HCT116 (cell line): ENCODE data around the gene RPAP3. TPM values are rescaled to one million over a fixed set of nuclear protein-coding genes. Genes with fewer than 3 reads are reported as not detected.
A peak's percentile ranks its signal among the peaks of the same experiment; 100 is the strongest.

Source experiments
- ATAC-seq: fragments of 200-7000 bp; cut with Tn5 transposase; 2 replicates; pipeline ENCODE4 v1.9.1; 2020; ENCODE audit warnings: mild to moderate bottlenecking, moderate library complexity
- BruUV-seq: library from RNA; stranded (reverse); fragments of 400-500 nt; replicated peaks from 2 replicates; lab custom pipeline; 2021; lab: Mats Ljungman, UMichigan
- CTCF ChIA-PET: fragments of 300-600 bp; sonication (Branson Sonifier 250); formaldehyde crosslinking; loops from one replicate; lab custom pipeline; 2021; ENCODE audit warnings: antibody characterized with exemption; lab: Charles Lee
- POLR2A ChIA-PET: fragments of 300-600, 350-600 bp; sonication (Branson Sonifier 250); formaldehyde crosslinking; loops from one replicate; lab custom pipeline; 2021; ENCODE audit warnings: antibody characterized with exemption; lab: Charles Lee
- RAD21 ChIA-PET, 2 experiments: fragments of 300-600 bp; sonication (Branson Sonifier 250); formaldehyde crosslinking; loops; one replicate each; lab custom pipeline; 2023; ENCODE audit warnings: low total read pairs in 2 of 2; ENCODE audit not compliant: uncharacterized antibody in 2 of 2, unreplicated experiment in 2 of 2, low non-redundant PET in 1 of 2; lab: Charles Lee
- DNase-seq: peaks from one replicate; pipeline ENCODE4 v3.0.0-alpha.2; 2010; ENCODE audit warnings: low read depth, low spot score
- H2AFZ ChIP-seq: fragments of 200-600 bp; shearing (Covaris generic), sonication (generic); 2 replicates; pipeline ENCODE4 v1.6.1; 2017; ENCODE audit warnings: low read depth, mixed run types, mixed read lengths, antibody characterized with exemption, low read length; ENCODE audit not compliant: poor library complexity, severe bottlenecking
- H3K27ac ChIP-seq: 2 replicates; pipeline ENCODE4 v1.5.1; 2012; ENCODE audit warnings: low read depth, low read length
- H3K27me3 ChIP-seq: fragments of 200-600 bp; sonication (generic); 2 replicates; pipeline ENCODE4 v1.6.1; 2016; ENCODE audit warnings: mixed run types, low read length, mixed read lengths; ENCODE audit not compliant: insufficient read depth
- H3K36me3 ChIP-seq, 2 experiments: fragments of 200-500 bp in 1 of 2; fragments of 200-600 bp in 1 of 2; sonication (Bioruptor generic) in 1 of 2; sonication (generic) in 1 of 2; 2 replicates each; pipeline versions ENCODE4 v1.5.1 to v1.6.1; 2014 to 2016; ENCODE audit warnings: low read length in 2 of 2, inconsistent platforms in 1 of 2, mixed read lengths in 1 of 2, mixed run types in 1 of 2; ENCODE audit not compliant: insufficient read depth in 2 of 2, control insufficient read depth in 1 of 2
- H3K4me1 ChIP-seq, 2 experiments: fragments of 200-600 bp in 1 of 2; sonication (generic) in 1 of 2; 2 replicates each; pipeline versions ENCODE4 v1.5.1 to v1.6.1; 2012 to 2017; ENCODE audit warnings: low read length in 2 of 2, inconsistent platforms in 1 of 2, mild to moderate bottlenecking in 1 of 2, mixed read lengths in 1 of 2, mixed run types in 1 of 2, moderate library complexity in 1 of 2; ENCODE audit not compliant: insufficient read depth in 2 of 2, control insufficient read depth in 1 of 2
- H3K4me2 ChIP-seq: fragments of 200-600 bp; sonication (generic); 2 replicates; pipeline ENCODE4 v1.6.1; 2017; ENCODE audit warnings: mixed run types, low read length, mixed read lengths
- H3K4me3 ChIP-seq, 2 experiments: fragments of 200-600 bp in 1 of 2; sonication (generic) in 1 of 2; replicated peaks in 1 of 2; 2 replicates each; pipeline ENCODE4 v1.5.1; 2011 to 2016; ENCODE audit warnings: low read length in 2 of 2, control low read depth in 1 of 2, low read depth in 1 of 2, mild to moderate bottlenecking in 1 of 2, mixed read lengths in 1 of 2, mixed run types in 1 of 2
- H3K79me2 ChIP-seq: fragments of 200-600 bp; sonication (generic); 2 replicates; pipeline ENCODE4 v1.6.1; 2017; ENCODE audit warnings: mild to moderate bottlenecking, mixed run types, low read length, moderate library complexity, mixed read lengths; ENCODE audit not compliant: insufficient read depth
- H3K9ac ChIP-seq: fragments of 200-600 bp; sonication (generic); 2 replicates; pipeline ENCODE4 v1.6.1; 2016; ENCODE audit warnings: low read length, mixed read lengths
- H3K9me2 ChIP-seq: fragments of 200-600 bp; sonication (generic), shearing (Covaris generic); 2 replicates; pipeline ENCODE4 v1.6.1; 2017; ENCODE audit warnings: mixed run types, mild to moderate bottlenecking, moderate library complexity; ENCODE audit not compliant: insufficient read depth
- H3K9me3 ChIP-seq, 2 experiments: fragments of 200-500 bp in 1 of 2; fragments of 200-600 bp in 1 of 2; sonication (Bioruptor generic) in 1 of 2; sonication (generic) in 1 of 2; 2 replicates each; pipeline ENCODE4 v1.6.1; 2014 to 2017; ENCODE audit warnings: low read length in 2 of 2, mixed read lengths in 2 of 2, inconsistent platforms in 1 of 2, low read depth in 1 of 2, mild to moderate bottlenecking in 1 of 2, mixed run types in 1 of 2, moderate library complexity in 1 of 2; ENCODE audit not compliant: control insufficient read depth in 1 of 2, insufficient read depth in 1 of 2
- H4K20me1 ChIP-seq: fragments of 200-600 bp; sonication (generic), shearing (Covaris generic); 2 replicates; pipeline ENCODE4 v1.6.1; 2017; ENCODE audit warnings: mixed run types, mild to moderate bottlenecking, moderate library complexity; ENCODE audit not compliant: insufficient read depth
- CEBPB ChIP-seq: IDR thresholded peaks from 2 replicates; pipeline ENCODE4 v1.6.1; 2012; ENCODE audit warnings: low read depth
- EGR1 ChIP-seq: IDR thresholded peaks from 2 replicates; pipeline ENCODE4 v1.6.1; 2012; ENCODE audit warnings: low read depth
- ELF1 ChIP-seq: IDR thresholded peaks from 2 replicates; pipeline ENCODE4 v1.6.1; 2012; ENCODE audit warnings: low read depth, borderline replicate concordance
- EZH2 ChIP-seq: fragments of 200-600 bp; sonication (generic); IDR thresholded peaks from 2 replicates; pipeline ENCODE4 v1.6.1; 2017; ENCODE audit warnings: antibody characterized with exemption, mixed run types
- EZH2phosphoT487 ChIP-seq: fragments of 200-600 bp; IDR thresholded peaks from 2 replicates; pipeline ENCODE4 v1.6.1; 2018; ENCODE audit warnings: antibody characterized with exemption, borderline replicate concordance
- FOSL1 ChIP-seq: IDR thresholded peaks from 2 replicates; pipeline ENCODE4 v1.6.1; 2012; ENCODE audit warnings: low read depth
- JUND ChIP-seq: IDR thresholded peaks from 2 replicates; pipeline ENCODE4 v1.6.1; 2012
- RAD21 ChIP-seq: IDR thresholded peaks from 2 replicates; pipeline ENCODE4 v1.6.1; 2012; ENCODE audit warnings: low read depth, mild to moderate bottlenecking
- SIN3A ChIP-seq: IDR thresholded peaks from 2 replicates; pipeline ENCODE4 v1.6.1; 2012; ENCODE audit warnings: low read depth
- SP1 ChIP-seq: IDR thresholded peaks from 2 replicates; pipeline ENCODE4 v1.6.1; 2012; ENCODE audit warnings: low read depth
- ZFX ChIP-seq: fragments of 450-650 bp; IDR thresholded peaks from 2 replicates; pipeline ENCODE4 v1.6.1; 2017
- ZNF274 ChIP-seq: fragments of 200-500 bp; sonication (Bioruptor generic); IDR thresholded peaks from 2 replicates; pipeline ENCODE4 v1.6.1; 2014; ENCODE audit warnings: mild to moderate bottlenecking, low read depth, low read length, inconsistent platforms
- intact Hi-C: fragments of 100-400 bp; cut with micrococcal nuclease; formaldehyde crosslinking; loops from 2 replicates; pipeline ENCODE4 v1.10.0; 2022
- total RNA-seq: library from RNA; stranded (reverse); gene quantifications from one replicate; pipeline ENCODE4 v1.2.1, GENCODE V29; 2021; ENCODE audit not compliant: unreplicated experiment
- TF ChIP-seq, protein P1 (sequence below), 3 experiments: fragments of 200-600 bp in 1 of 3; sonication (generic) in 1 of 3; IDR thresholded peaks in 2 of 3; conservative IDR thresholded peaks in 1 of 3; 2 replicates each; pipeline ENCODE4 v1.5.1; 2012 to 2017; ENCODE audit warnings: low read depth in 2 of 3, low read length in 2 of 3, antibody characterized with exemption in 1 of 3, borderline replicate concordance in 1 of 3, control low read depth in 1 of 3, mild to moderate bottlenecking in 1 of 3, mixed read lengths in 1 of 3, mixed run types in 1 of 3, moderate library complexity in 1 of 3; ENCODE audit not compliant: insufficient read depth in 1 of 3
- TF ChIP-seq, protein P2 (sequence below): IDR thresholded peaks from 2 replicates; pipeline ENCODE4 v1.6.1; 2012

The RPAP3 gene
- total RNA-seq, 1 experiment from 2014 or later, result 48.3 TPM

DNA sequence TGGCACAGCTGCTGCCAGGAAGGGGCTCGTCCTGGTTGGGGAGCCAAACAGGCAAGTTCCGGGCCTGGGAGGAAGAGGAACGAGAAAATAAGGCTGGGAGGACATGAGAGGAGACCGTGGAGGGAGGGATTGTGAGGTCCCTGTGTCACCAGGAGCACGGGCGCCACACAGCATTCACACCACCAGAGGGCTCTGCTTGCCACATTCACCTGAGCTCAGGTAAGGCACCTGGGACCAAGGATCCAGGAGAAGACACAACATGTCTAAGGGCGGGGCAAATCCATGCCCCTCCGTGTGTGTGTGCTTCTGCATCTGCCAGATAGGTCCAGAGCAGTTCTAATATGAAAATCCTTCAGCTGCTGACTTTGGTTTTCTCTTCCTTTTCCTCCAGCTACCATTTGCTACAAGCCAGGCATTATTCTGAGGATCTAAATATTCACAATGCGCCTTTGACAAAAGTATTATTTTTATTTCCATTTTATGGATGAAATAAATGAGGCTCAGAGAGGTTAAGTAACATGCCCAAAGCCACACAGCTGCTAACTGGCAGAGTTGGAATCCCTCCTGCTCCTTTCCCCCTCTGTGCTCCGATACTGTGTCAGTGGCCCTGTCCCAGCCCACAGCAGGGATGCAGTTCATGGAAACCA is 38.3 kb upstream of the RPAP3 start:
- ATAC-seq (peak; percentile 90), DNase-seq (peak; percentile 75)
- intact Hi-C loops, result loop anchor here (1.0 kb wide), 3 partner anchors 23 to 94 kb away; no protein-coding TSS in a partner anchor
- H3K9me3 ChIP-seq, result no peaks in the 10 kb centered on the region
- no TSS peak for BruUV-seq
- POLR2A ChIA-PET, result interaction anchor here (1.0 to 1.5 kb wide), 4 partner anchors 19 to 94 kb away, joined by 3 to 7 read pairs (median 5); partner anchors contain the start of gene SLC48A1
- H3K79me2 ChIP-seq, result no peaks in the 10 kb centered on the region
- H3K36me3 ChIP-seq, result no peaks in the 10 kb centered on the region
- H3K4me2 ChIP-seq, result peak overlapping the region; percentile 55
- H3K4me3 ChIP-seq, result no peak overlapping the region
- RAD21 ChIA-PET, result interaction anchor here (0.5 to 5.5 kb wide), 11 partner anchors 14 to 94 kb away, joined by 3 to 61 read pairs (median 6); no protein-coding TSS in a partner anchor
- CTCF ChIA-PET, result interaction anchor here (0.6 to 6.2 kb wide), 16 partner anchors 12 to 1275 kb away, joined by 3 to 197 read pairs (median 6); partner anchors contain the start of genes RAPGEF3 and SLC48A1
- H2AFZ ChIP-seq, result peak overlapping the region; percentile 41
- TF ChIP-seq FOSL1, result no peak
- TF ChIP-seq RAD21, result peak; percentile 94
- TF ChIP-seq, protein P1, sequence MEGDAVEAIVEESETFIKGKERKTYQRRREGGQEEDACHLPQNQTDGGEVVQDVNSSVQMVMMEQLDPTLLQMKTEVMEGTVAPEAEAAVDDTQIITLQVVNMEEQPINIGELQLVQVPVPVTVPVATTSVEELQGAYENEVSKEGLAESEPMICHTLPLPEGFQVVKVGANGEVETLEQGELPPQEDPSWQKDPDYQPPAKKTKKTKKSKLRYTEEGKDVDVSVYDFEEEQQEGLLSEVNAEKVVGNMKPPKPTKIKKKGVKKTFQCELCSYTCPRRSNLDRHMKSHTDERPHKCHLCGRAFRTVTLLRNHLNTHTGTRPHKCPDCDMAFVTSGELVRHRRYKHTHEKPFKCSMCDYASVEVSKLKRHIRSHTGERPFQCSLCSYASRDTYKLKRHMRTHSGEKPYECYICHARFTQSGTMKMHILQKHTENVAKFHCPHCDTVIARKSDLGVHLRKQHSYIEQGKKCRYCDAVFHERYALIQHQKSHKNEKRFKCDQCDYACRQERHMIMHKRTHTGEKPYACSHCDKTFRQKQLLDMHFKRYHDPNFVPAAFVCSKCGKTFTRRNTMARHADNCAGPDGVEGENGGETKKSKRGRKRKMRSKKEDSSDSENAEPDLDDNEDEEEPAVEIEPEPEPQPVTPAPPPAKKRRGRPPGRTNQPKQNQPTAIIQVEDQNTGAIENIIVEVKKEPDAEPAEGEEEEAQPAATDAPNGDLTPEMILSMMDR (IDR thresholded peaks at IDR 0.05 in 2 of 3, conservative IDR thresholded peaks at IDR 0.05 in 1 of 3; ENCODE audit: borderline replicate concordance in 1 of 3, insufficient read depth in 1 of 3, low read depth in 2 of 3, low read length in 2 of 3), result peak; percentile 79 to 95 (median 87)
- H3K9ac ChIP-seq, result no peak overlapping the region
- H3K27ac ChIP-seq, result no peak overlapping the region; the same call in 1 of the 2 replicates
- no peaks in the 10 kb centered on the region for H3K9me2 ChIP-seq
- no peaks in the 10 kb centered on the region for H3K27me3 ChIP-seq
- no peaks in the 10 kb centered on the region for H4K20me1 ChIP-seq
- H3K4me1 ChIP-seq, result peaks cover 24 to 37% of the 10 kb centered on the region in 2 experiments

DNA sequence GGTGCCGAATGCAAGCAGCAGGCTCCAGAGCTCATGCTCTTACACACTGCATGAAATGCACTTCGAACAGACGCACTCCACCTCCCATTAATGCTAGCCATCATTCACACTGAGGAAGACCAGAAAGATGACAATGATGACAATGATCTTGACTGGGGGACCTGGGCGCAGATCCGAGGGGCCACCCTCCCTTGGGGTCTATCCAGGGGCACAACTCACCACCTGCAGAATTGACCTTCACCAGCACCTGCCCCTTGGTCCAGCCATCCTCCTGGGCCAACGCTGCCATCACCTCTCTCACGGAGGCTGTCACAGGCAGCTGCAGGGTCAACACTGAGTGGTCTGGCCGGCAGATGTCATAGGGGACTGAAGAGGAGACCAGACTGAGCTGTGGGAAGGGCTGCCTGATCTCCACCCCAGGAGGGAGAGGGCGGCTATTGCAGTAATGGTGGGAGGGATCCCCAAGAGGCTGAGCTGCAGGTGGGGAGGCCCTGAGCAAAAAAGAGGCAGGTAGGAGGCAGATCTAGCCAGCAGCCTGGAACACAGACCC is 37.6 kb upstream of the RPAP3 start:
- no peak for ATAC-seq
- CTCF ChIA-PET, result interaction anchor here (0.7 to 6.2 kb wide), 18 partner anchors 11 to 711 kb away, joined by 3 to 197 read pairs (median 6); partner anchors contain the start of genes RAPGEF3 and SLC48A1

More for the DNA sequence above, 37.6 kb upstream of the RPAP3 start:
- peak overlapping the region; percentile 55 for H3K4me2 ChIP-seq
- ChIA-PET POLR2A (interaction anchor here (1.0 to 1.5 kb wide), 4 partner anchors 20 to 95 kb away, joined by 3 to 7 read pairs (median 5); partner anchors contain the start of gene SLC48A1), RAD21 (interaction anchor here (0.6 to 5.5 kb wide), 14 partner anchors 11 to 1654 kb away, joined by 3 to 61 read pairs (median 5); partner anchors contain the start of gene RAPGEF3 (in 1 of the 2))
- intact Hi-C loops, result no loop called here
- no peak overlapping the region for H3K4me3 ChIP-seq
- H2AFZ ChIP-seq, result no peak overlapping the region
- no peak overlapping the region; the same call in 1 of the 2 replicates for H3K27ac ChIP-seq
- H3K36me3 ChIP-seq, result no peaks in the 10 kb centered on the region
- no peaks in the 10 kb centered on the region for H3K9me2 ChIP-seq
- no peak overlapping the region for H3K9ac ChIP-seq
- no peaks in the 10 kb centered on the region for H3K9me3 ChIP-seq
- H4K20me1 ChIP-seq, result no peaks in the 10 kb centered on the region
- BruUV-seq, result no TSS peak
- DNase-seq, result no peak
- peaks cover 24 to 37% of the 10 kb centered on the region in 2 experiments for H3K4me1 ChIP-seq
- no peak for TF ChIP-seq JUND
- TF ChIP-seq ELF1, result no peak
- no peak for TF ChIP-seq RAD21
- TF ChIP-seq EGR1, result no peak
- no peak for TF ChIP-seq EZH2
- TF ChIP-seq, protein P2, sequence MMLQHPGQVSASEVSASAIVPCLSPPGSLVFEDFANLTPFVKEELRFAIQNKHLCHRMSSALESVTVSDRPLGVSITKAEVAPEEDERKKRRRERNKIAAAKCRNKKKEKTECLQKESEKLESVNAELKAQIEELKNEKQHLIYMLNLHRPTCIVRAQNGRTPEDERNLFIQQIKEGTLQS, result no peak
- no peak for TF ChIP-seq ZFX
- TF ChIP-seq, protein P1 (IDR thresholded peaks at IDR 0.05 in 2 of 3, conservative IDR thresholded peaks at IDR 0.05 in 1 of 3; ENCODE audit: borderline replicate concordance in 1 of 3, insufficient read depth in 1 of 3, low read depth in 2 of 3, low read length in 2 of 3), result no peak
- TF ChIP-seq CEBPB, result no peak
- no peak for TF ChIP-seq ZNF274
- no peak for TF ChIP-seq EZH2phosphoT487
- no peak for TF ChIP-seq SIN3A
- no peak for TF ChIP-seq SP1
- H3K79me2 ChIP-seq, result no peaks in the 10 kb centered on the region
- no peaks in the 10 kb centered on the region for H3K27me3 ChIP-seq
